ENCODE measurements around the gene GPC1. TPM values are rescaled to one million over a fixed set of nuclear protein-coding genes. Genes with fewer than 3 reads are reported as not detected.
A peak's percentile ranks its signal among the peaks of the same experiment; 100 is the strongest.

The GPC1 gene
- total RNA-seq, 1 donor from 2014 or later: 4.5 TPM

- Mint-ChIP-seq H3K4me3 (ENCODE audit: unreplicated experiment) (no peak overlapping the region), H3K4me1 (ENCODE audit: unreplicated experiment) (peaks cover 7% of the 10 kb centered on the region), H3K9me3 (ENCODE audit: unreplicated experiment) (no peaks in the 10 kb centered on the region), H3K27me3 (ENCODE audit: unreplicated experiment) (peaks cover 6% of the 10 kb centered on the region), H3K36me3 (ENCODE audit: low read depth, unreplicated experiment) (no peaks in the 10 kb centered on the region), H3K27ac (ENCODE audit: unreplicated experiment) (no peak overlapping the region)
- peak; percentile 3 for DNase-seq (ENCODE audit: low spot score)
- TF ChIP-seq CTCF (IDR thresholded peaks at IDR 0.05; ENCODE audit: unreplicated experiment): no peak
Observed at GRCh38 chr2:240469239-240469636, 33.8 kb downstream of the GPC1 start.

- no peaks in the 10 kb centered on the region for H3K36me3 Mint-ChIP-seq (ENCODE audit: low read depth, unreplicated experiment)
- H3K27ac Mint-ChIP-seq (ENCODE audit: unreplicated experiment): no peak overlapping the region
- no peak overlapping the region for H3K4me3 Mint-ChIP-seq (ENCODE audit: unreplicated experiment)
- H3K9me3 Mint-ChIP-seq (ENCODE audit: unreplicated experiment): no peaks in the 10 kb centered on the region
- TF ChIP-seq CTCF (IDR thresholded peaks at IDR 0.05; ENCODE audit: unreplicated experiment): no peak
- DNase-seq (ENCODE audit: low spot score): no peak
- peaks cover 6% of the 10 kb centered on the region for H3K27me3 Mint-ChIP-seq (ENCODE audit: unreplicated experiment)
- peaks cover 7% of the 10 kb centered on the region for H3K4me1 Mint-ChIP-seq (ENCODE audit: unreplicated experiment)
Observed at GRCh38 chr2:240469740-240470139, 34.3 kb downstream of the GPC1 start.

GRCh38 chr2:240472078-240472790 is 36.8 kb downstream of the GPC1 start:
- Mint-ChIP-seq H3K36me3 (ENCODE audit: low read depth, unreplicated experiment) (no peaks in the 10 kb centered on the region), H3K4me3 (ENCODE audit: unreplicated experiment) (no peak overlapping the region)
- DNase-seq (ENCODE audit: low spot score): no peak

GRCh38 chr2:240473211-240473610 is 37.7 kb downstream of the GPC1 start:
- H3K27me3 Mint-ChIP-seq (ENCODE audit: unreplicated experiment): peaks cover 6% of the 10 kb centered on the region
- peaks cover 7% of the 10 kb centered on the region for H3K4me1 Mint-ChIP-seq (ENCODE audit: unreplicated experiment)
- TF ChIP-seq CTCF (IDR thresholded peaks at IDR 0.05; ENCODE audit: unreplicated experiment): no peak
- no peaks in the 10 kb centered on the region for H3K9me3 Mint-ChIP-seq (ENCODE audit: unreplicated experiment)
- H3K4me3 Mint-ChIP-seq (ENCODE audit: unreplicated experiment): no peak overlapping the region
- no peak overlapping the region for H3K27ac Mint-ChIP-seq (ENCODE audit: unreplicated experiment)
- H3K36me3 Mint-ChIP-seq (ENCODE audit: low read depth, unreplicated experiment): no peaks in the 10 kb centered on the region
- DNase-seq (ENCODE audit: low spot score): no peak

More at GRCh38 chr2:240472078-240472790, 36.8 kb downstream of the GPC1 start:
- H3K9me3 Mint-ChIP-seq (ENCODE audit: unreplicated experiment): no peaks in the 10 kb centered on the region
- H3K4me1 Mint-ChIP-seq (ENCODE audit: unreplicated experiment): peaks cover 7% of the 10 kb centered on the region
- no peak for TF ChIP-seq CTCF (IDR thresholded peaks at IDR 0.05; ENCODE audit: unreplicated experiment)
- no peak overlapping the region for H3K27ac Mint-ChIP-seq (ENCODE audit: unreplicated experiment)
- H3K27me3 Mint-ChIP-seq (ENCODE audit: unreplicated experiment): peaks cover 8% of the 10 kb centered on the region

GRCh38 chr2:240477916-240478315 is 42.5 kb downstream of the GPC1 start:
- TF ChIP-seq CTCF (IDR thresholded peaks at IDR 0.05; ENCODE audit: unreplicated experiment): no peak
- Mint-ChIP-seq H3K36me3 (ENCODE audit: low read depth, unreplicated experiment) (no peaks in the 10 kb centered on the region), H3K4me1 (ENCODE audit: unreplicated experiment) (no peaks in the 10 kb centered on the region), H3K9me3 (ENCODE audit: unreplicated experiment) (no peaks in the 10 kb centered on the region), H3K27me3 (ENCODE audit: unreplicated experiment) (peaks cover 1% of the 10 kb centered on the region), H3K4me3 (ENCODE audit: unreplicated experiment) (no peak overlapping the region), H3K27ac (ENCODE audit: unreplicated experiment) (no peak overlapping the region)
- no peak for DNase-seq (ENCODE audit: low spot score)
